ENCODE measurements around the gene CHTF18. TPM values are rescaled to one million over a fixed set of nuclear protein-coding genes. Genes with fewer than 3 reads are reported as not detected.

Gene CHTF18
- total RNA-seq, 1 donor from 2014 or later, result 3.1 TPM

DNA sequence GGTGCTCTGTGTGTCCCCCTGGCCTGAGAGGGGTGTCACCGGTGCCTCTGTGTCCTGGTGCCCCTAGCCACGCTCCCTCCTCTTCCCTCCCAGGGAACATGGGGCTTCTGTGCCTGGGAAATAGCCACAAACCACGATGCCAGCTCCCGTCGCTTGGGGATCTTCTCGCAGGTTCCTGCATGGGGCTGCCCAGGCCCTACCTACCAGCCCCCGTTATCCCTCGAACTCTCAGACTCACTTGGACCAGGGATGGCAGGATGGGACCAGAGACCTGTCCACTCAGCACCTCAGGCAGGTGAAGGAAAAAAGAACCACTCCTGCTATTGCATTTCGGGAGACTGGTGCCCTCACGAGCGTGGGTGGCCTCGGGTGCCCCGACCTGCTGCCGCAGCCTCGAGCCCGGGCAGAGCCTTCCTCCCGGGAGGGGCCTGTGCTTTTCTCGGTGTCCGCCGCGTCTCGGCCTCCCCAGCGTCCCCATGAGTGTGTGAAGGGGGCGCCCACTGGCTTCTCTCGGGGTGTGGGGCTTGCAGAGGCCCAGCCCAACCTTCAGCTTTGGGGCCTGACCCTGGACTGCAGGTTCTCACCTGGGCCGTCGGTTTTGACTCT is 53.1 kb downstream of the CHTF18 start:
- no peak overlapping the region for H3K27ac ChIP-seq (replicated peaks)
- H3K27me3 ChIP-seq (ENCODE audit: low read depth), result peaks cover 46% of the 10 kb centered on the region
- peaks cover 19% of the 10 kb centered on the region for H3K9me3 ChIP-seq (replicated peaks)
- H3K4me1 ChIP-seq, result no peaks in the 10 kb centered on the region
- TF ChIP-seq, protein P1, sequence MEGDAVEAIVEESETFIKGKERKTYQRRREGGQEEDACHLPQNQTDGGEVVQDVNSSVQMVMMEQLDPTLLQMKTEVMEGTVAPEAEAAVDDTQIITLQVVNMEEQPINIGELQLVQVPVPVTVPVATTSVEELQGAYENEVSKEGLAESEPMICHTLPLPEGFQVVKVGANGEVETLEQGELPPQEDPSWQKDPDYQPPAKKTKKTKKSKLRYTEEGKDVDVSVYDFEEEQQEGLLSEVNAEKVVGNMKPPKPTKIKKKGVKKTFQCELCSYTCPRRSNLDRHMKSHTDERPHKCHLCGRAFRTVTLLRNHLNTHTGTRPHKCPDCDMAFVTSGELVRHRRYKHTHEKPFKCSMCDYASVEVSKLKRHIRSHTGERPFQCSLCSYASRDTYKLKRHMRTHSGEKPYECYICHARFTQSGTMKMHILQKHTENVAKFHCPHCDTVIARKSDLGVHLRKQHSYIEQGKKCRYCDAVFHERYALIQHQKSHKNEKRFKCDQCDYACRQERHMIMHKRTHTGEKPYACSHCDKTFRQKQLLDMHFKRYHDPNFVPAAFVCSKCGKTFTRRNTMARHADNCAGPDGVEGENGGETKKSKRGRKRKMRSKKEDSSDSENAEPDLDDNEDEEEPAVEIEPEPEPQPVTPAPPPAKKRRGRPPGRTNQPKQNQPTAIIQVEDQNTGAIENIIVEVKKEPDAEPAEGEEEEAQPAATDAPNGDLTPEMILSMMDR (IDR thresholded peaks at IDR 0.05; ENCODE audit: borderline replicate concordance), result no peak
- H3K4me3 ChIP-seq, result no peak overlapping the region
- intact Hi-C loops (cut with micrococcal nuclease), result no loop called here
- DNase-seq, result no peak
- no peaks in the 10 kb centered on the region for H3K36me3 ChIP-seq

DNA sequence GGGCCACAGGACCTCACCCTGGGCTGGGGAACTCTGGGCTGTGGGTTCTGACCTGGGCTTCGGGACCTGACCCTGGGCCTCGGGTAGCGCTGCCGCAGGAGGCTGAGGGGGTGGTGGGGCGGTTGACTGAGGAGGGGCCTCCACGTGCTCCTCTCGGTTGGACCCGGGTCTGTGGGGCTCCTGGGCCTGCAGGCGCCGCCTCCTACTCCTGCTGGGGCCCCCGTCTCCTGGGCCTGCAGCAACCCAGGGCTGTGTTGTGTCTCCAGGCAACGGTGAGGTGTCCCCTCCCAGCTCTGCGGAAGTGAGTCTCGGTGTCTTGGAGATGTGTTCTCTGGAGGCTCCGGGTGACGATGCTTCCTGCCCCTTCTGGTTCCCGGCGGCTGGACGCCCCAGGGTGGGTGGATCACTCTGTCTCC is 53.6 kb downstream of the CHTF18 start:
- Histone ChIP-seq H3K27me3 (ENCODE audit: low read depth) (peaks cover 46% of the 10 kb centered on the region), H3K4me1 (no peaks in the 10 kb centered on the region), H3K27ac (replicated peaks) (no peak overlapping the region), H3K9me3 (replicated peaks) (peaks cover 14% of the 10 kb centered on the region), H3K4me3 (no peak overlapping the region), H3K36me3 (no peaks in the 10 kb centered on the region)
- intact Hi-C loops (cut with micrococcal nuclease), result no loop called here
- TF ChIP-seq, protein P1 (IDR thresholded peaks at IDR 0.05; ENCODE audit: borderline replicate concordance), result no peak
- DNase-seq, result no peak

DNA sequence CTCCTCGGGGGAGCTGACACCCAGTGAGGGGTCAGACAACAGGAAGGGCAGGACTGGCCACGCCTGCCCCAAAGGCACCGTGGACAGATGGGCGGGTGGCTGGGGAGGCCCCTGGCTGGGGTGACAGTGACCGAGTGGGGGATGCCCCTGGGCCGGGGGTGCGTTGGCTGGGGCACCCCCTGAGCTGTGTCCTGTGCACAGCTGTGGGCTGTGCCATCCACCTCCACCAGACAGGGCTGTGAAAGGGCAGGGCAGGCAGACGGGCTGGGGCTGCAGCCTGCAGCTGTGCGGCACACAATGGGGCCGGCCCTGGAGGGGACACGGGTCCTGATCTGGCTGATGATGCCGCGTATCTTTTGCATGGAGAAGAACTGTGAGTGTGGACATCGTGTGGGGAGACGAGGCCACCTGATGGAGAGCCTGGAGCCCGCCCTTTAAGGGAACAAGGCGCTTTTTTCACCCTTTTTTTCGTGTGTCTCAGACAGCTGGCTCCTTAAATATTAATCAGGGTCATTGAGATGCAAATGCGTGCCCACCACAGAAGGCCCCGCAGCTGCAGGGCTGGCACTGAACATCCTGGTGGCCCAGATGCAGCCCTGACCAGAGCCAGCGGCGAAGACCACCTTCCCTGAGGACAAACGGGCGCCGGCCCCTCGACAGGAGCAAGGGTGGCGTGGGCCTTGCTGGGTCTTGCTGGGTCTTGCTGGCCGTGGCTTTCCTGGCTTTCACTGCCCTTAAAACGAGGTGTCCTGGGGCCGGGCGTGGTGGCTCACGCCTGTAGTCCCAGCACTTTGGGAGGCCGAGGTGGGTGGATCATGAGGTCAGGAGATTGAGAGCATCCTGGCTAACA is 54.5 kb downstream of the CHTF18 start:
- no peaks in the 10 kb centered on the region for H3K36me3 ChIP-seq
- peaks cover 53% of the 10 kb centered on the region for H3K27me3 ChIP-seq (ENCODE audit: low read depth)
- H3K4me1 ChIP-seq, result no peaks in the 10 kb centered on the region
- no peak overlapping the region for H3K4me3 ChIP-seq
- H3K27ac ChIP-seq (replicated peaks), result no peak overlapping the region
- intact Hi-C loops (cut with micrococcal nuclease), result no loop called here
- DNase-seq, result no peak
- TF ChIP-seq, protein P1 (IDR thresholded peaks at IDR 0.05; ENCODE audit: borderline replicate concordance), result no peak
- peaks cover 5% of the 10 kb centered on the region for H3K9me3 ChIP-seq (replicated peaks)

GRCh38 chr16:843771-844170 is 55.4 kb downstream of the CHTF18 start:
- Histone ChIP-seq H3K4me1 (no peaks in the 10 kb centered on the region), H3K27ac (replicated peaks) (no peak overlapping the region), H3K4me3 (no peak overlapping the region), H3K9me3 (replicated peaks) (no peaks in the 10 kb centered on the region), H3K27me3 (ENCODE audit: low read depth) (peaks cover 57% of the 10 kb centered on the region), H3K36me3 (no peaks in the 10 kb centered on the region)
- DNase-seq, result no peak
- intact Hi-C loops (cut with micrococcal nuclease), result no loop called here
- TF ChIP-seq, protein P1 (IDR thresholded peaks at IDR 0.05; ENCODE audit: borderline replicate concordance), result no peak

GRCh38 chr16:844638-845350 is 56.4 kb downstream of the CHTF18 start:
- TF ChIP-seq, protein P1 (IDR thresholded peaks at IDR 0.05; ENCODE audit: borderline replicate concordance), result no peak
- H3K4me1 ChIP-seq, result no peaks in the 10 kb centered on the region
- no peak for DNase-seq

More at GRCh38 chr16:844638-845350, 56.4 kb downstream of the CHTF18 start:
- Histone ChIP-seq H3K4me3 (no peak overlapping the region), H3K27ac (replicated peaks) (no peak overlapping the region), H3K27me3 (ENCODE audit: low read depth) (peaks cover 48% of the 10 kb centered on the region), H3K36me3 (no peaks in the 10 kb centered on the region), H3K9me3 (replicated peaks) (no peaks in the 10 kb centered on the region)
- intact Hi-C loops (cut with micrococcal nuclease), result no loop called here

Measured in left ventricle myocardium inferior (tissue), 1 donor.